WTC11 (cell line): Measurements from ENCODE around the gene BNC2. TPM values are rescaled to one million over a fixed set of nuclear protein-coding genes. Genes with fewer than 3 reads are reported as not detected.

Source experiments
- ATAC-seq: fragments of 200-7000 bp; cut with Tn5 transposase; 2 replicates; pipeline ENCODE4 v1.10.0; 2021; ENCODE audit warnings: mild to moderate bottlenecking, moderate library complexity
- CTCF ChIA-PET: fragments of 300-600 bp; sonication (Branson Sonifier 250); formaldehyde crosslinking; loops from one replicate; lab custom pipeline; 2021; ENCODE audit warnings: antibody characterized with exemption; lab: Charles Lee
- POLR2A ChIA-PET: fragments of 350-600 bp; sonication (Branson Sonifier 250); formaldehyde crosslinking; loops from one replicate; lab custom pipeline; 2021; ENCODE audit warnings: antibody characterized with exemption; lab: Charles Lee
- DNase-seq: peaks from one replicate; pipeline ENCODE4 v3.0.0; 2021; ENCODE audit warnings: low spot score
- H3K27ac Mint-ChIP-seq: 2 replicates; pipeline ENCODE4 v1.8.0; 2021; ENCODE audit warnings: mixed read lengths
- H3K27me3 Mint-ChIP-seq: 2 replicates; pipeline ENCODE4 v1.8.0; 2021; ENCODE audit warnings: low read depth, mild to moderate bottlenecking, moderate library complexity, mixed read lengths
- H3K36me3 Mint-ChIP-seq: 2 replicates; pipeline ENCODE4 v1.8.0; 2021; ENCODE audit warnings: mixed read lengths
- H3K4me1 Mint-ChIP-seq: 2 replicates; pipeline ENCODE4 v1.8.0; 2022; ENCODE audit warnings: mixed read lengths
- H3K4me3 Mint-ChIP-seq: 2 replicates; pipeline ENCODE4 v1.8.0; 2021; ENCODE audit warnings: mild to moderate bottlenecking, moderate library complexity, mixed read lengths
- H3K9me3 Mint-ChIP-seq: 2 replicates; pipeline ENCODE4 v1.8.0; 2021; ENCODE audit warnings: mixed read lengths
- ESRRA ChIP-seq: sonication (generic); formaldehyde crosslinking; IDR thresholded peaks from 2 replicates; pipeline ENCODE4 v1.8.1; 2022; ENCODE audit warnings: mild to moderate bottlenecking, missing genetic modification reagents, borderline replicate concordance
- MYBL2 ChIP-seq: sonication (generic); formaldehyde crosslinking; IDR thresholded peaks from 2 replicates; pipeline ENCODE4 v1.8.1; 2023; ENCODE audit warnings: mild to moderate bottlenecking, moderate library complexity, missing genetic modification reagents
- NR3C1 ChIP-seq: sonication (generic); formaldehyde crosslinking; conservative IDR thresholded peaks from 2 replicates; pipeline ENCODE4 v1.8.1; 2023; ENCODE audit warnings: low read depth, mild to moderate bottlenecking, missing genetic modification reagents
- RORB ChIP-seq: fragments of 250-450 bp; sonication (Bioruptor Pico); IDR thresholded peaks from 2 replicates; pipeline ENCODE4 v1.9.0; 2021; ENCODE audit warnings: mild to moderate bottlenecking
- SOX15 ChIP-seq: fragments of 250-450 bp; sonication (Bioruptor Pico); IDR thresholded peaks from 2 replicates; pipeline ENCODE4 v1.9.0; 2021; ENCODE audit warnings: mild to moderate bottlenecking
- SP1 ChIP-seq: sonication (generic); formaldehyde crosslinking; conservative IDR thresholded peaks from 2 replicates; pipeline ENCODE4 v1.8.1; 2022; ENCODE audit warnings: missing genetic modification reagents
- TP53 ChIP-seq: sonication (generic); formaldehyde crosslinking; IDR thresholded peaks from 2 replicates; pipeline ENCODE4 v1.8.1; 2023; ENCODE audit warnings: mild to moderate bottlenecking, missing genetic modification reagents
- ZNF232 ChIP-seq: sonication (generic); formaldehyde crosslinking; IDR thresholded peaks from 2 replicates; pipeline ENCODE4 v1.8.0; 2022; ENCODE audit warnings: mild to moderate bottlenecking, missing genetic modification reagents
- ZNF416 ChIP-seq: fragments of 250-450 bp; sonication (Bioruptor Pico); IDR thresholded peaks from 2 replicates; pipeline ENCODE4 v1.9.0; 2021; ENCODE audit warnings: mild to moderate bottlenecking, inconsistent platforms
- ZNF423 ChIP-seq: fragments of 250-450 bp; sonication (Bioruptor Pico); IDR thresholded peaks from 2 replicates; pipeline ENCODE4 v2.1.2; 2022; ENCODE audit warnings: mild to moderate bottlenecking, moderate library complexity
- total RNA-seq: library from RNA; stranded (reverse); gene quantifications from 3 replicates; pipeline ENCODE4 v1.2.3, GENCODE V29; 2021
- TF ChIP-seq, protein P1 (sequence below): fragments of 250-450 bp; sonication (Bioruptor Pico); IDR thresholded peaks from 2 replicates; pipeline ENCODE4 v1.9.0; 2021; ENCODE audit warnings: mild to moderate bottlenecking
- TF ChIP-seq, protein P2 (sequence below): sonication (generic); formaldehyde crosslinking; IDR thresholded peaks from 2 replicates; pipeline ENCODE4 v1.8.1; 2022; ENCODE audit warnings: missing genetic modification reagents, borderline replicate concordance
- TF ChIP-seq, protein P3 (sequence below): sonication (generic); formaldehyde crosslinking; IDR thresholded peaks from 2 replicates; pipeline ENCODE4 v1.8.0; 2022; ENCODE audit warnings: mild to moderate bottlenecking, missing genetic modification reagents
- TF ChIP-seq, protein P4 (sequence below): sonication (generic); formaldehyde crosslinking; IDR thresholded peaks from 2 replicates; pipeline ENCODE4 v1.8.1; 2023; ENCODE audit warnings: mild to moderate bottlenecking, missing genetic modification reagents, moderate library complexity
- TF ChIP-seq, protein P5 (sequence below): fragments of 250-450 bp; sonication (Bioruptor Pico); IDR thresholded peaks from 2 replicates; pipeline ENCODE4 v1.9.0; 2021; ENCODE audit warnings: moderate library complexity, mild to moderate bottlenecking, inconsistent platforms, borderline replicate concordance
- TF ChIP-seq, protein P6 (sequence below): sonication (generic); formaldehyde crosslinking; IDR thresholded peaks from 2 replicates; pipeline ENCODE4 v1.8.1; 2023; ENCODE audit warnings: mild to moderate bottlenecking, missing genetic modification reagents, borderline replicate concordance
- TF ChIP-seq, protein P7 (sequence below): sonication (generic); formaldehyde crosslinking; IDR thresholded peaks from 2 replicates; pipeline ENCODE4 v1.8.1; 2022; ENCODE audit warnings: mild to moderate bottlenecking, moderate library complexity, missing genetic modification reagents

BNC2 gene
- total RNA-seq, 1 experiment from 2014 or later = 33.3 TPM

DNA sequence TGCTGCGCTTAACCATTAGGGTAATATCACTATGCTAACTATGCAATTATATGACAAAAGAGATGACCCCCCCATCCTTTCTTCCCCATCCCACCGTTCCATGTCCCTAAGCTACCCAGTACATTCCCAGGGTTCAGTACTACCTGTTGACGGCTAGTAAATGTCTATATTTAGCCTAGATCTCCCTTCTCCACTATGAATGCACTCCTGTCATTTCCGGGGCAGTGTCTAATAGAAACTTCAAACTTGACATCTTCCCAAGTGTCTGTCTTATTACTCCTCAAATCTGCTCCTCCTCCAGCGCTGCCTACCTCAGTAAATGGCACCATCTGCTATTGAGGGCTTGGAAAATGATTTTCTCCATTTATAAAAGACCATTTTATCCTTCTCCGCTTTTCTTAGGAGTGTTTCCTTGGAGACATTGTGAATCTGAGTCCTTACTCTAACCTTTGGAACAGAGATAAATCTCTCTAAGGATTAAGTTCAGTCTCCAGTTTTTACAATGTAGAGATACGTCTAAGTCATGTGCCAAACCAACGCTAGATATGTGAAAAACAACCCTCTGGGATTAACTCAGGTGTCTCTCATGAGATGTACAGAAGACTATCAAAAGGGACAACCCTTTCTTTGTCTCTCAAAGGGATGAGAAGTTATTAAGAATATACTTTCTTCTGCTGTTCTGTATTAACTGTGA lies 114.9 kb downstream of the BNC2 start:
- ChIA-PET POLR2A (no interaction called here), CTCF (no interaction called here)
- Mint-ChIP-seq H3K36me3 (no peaks in the 10 kb centered on the region), H3K4me3 (no peak overlapping the region), H3K27me3 (no peaks in the 10 kb centered on the region), H3K4me1 (peaks cover 19% of the 10 kb centered on the region), H3K9me3 (no peaks in the 10 kb centered on the region), H3K27ac (no peak overlapping the region)
- TF ChIP-seq, protein P1, sequence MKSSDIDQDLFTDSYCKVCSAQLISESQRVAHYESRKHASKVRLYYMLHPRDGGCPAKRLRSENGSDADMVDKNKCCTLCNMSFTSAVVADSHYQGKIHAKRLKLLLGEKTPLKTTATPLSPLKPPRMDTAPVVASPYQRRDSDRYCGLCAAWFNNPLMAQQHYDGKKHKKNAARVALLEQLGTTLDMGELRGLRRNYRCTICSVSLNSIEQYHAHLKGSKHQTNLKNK (CRISPR knock-in tag) = no peak
- TF ChIP-seq, protein P2, sequence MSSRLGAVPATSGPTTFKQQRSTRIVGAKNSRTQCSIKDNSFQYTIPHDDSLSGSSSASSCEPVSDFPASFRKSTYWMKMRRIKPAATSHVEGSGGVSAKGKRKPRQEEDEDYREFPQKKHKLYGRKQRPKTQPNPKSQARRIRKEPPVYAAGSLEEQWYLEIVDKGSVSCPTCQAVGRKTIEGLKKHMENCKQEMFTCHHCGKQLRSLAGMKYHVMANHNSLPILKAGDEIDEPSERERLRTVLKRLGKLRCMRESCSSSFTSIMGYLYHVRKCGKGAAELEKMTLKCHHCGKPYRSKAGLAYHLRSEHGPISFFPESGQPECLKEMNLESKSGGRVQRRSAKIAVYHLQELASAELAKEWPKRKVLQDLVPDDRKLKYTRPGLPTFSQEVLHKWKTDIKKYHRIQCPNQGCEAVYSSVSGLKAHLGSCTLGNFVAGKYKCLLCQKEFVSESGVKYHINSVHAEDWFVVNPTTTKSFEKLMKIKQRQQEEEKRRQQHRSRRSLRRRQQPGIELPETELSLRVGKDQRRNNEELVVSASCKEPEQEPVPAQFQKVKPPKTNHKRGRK (CRISPR knock-in tag) = no peak
- no peak for ATAC-seq
- DNase-seq = no peak

DNA sequence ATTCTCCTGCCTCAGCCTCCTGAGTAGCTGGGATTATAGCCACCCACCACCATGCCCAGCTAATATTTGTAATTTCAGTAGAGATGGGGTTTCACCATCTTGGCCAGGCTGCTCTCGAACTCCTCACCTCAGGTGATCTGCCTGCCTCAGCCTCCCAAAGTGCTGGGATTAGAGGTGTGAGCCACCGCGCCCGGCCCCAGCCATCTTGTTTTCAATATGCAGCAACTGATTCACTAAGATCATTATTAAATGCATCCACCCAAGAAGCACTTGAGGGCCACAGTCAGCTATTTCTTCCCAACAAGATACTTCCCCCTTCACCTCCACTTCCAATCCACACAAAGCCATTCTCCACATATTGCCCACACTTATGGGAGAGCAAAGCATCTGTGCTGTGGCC lies 115.8 kb downstream of the BNC2 start:
- Mint-ChIP-seq H3K27ac (peak overlapping the region; percentile 2), H3K27me3 (no peaks in the 10 kb centered on the region), H3K4me3 (no peak overlapping the region), H3K9me3 (no peaks in the 10 kb centered on the region), H3K4me1 (peaks cover 23% of the 10 kb centered on the region), H3K36me3 (no peaks in the 10 kb centered on the region)
- CTCF ChIA-PET = no interaction called here
- DNase-seq (no peak), ATAC-seq (no peak)
- POLR2A ChIA-PET = no interaction called here
- no peak for TF ChIP-seq SP1
- TF ChIP-seq SOX15 = no peak
- TF ChIP-seq ESRRA (CRISPR knock-in tag) = no peak
- TF ChIP-seq ZNF232 (CRISPR knock-in tag) = no peak
- no peak for TF ChIP-seq TP53 (CRISPR knock-in tag)
- TF ChIP-seq, protein P3, sequence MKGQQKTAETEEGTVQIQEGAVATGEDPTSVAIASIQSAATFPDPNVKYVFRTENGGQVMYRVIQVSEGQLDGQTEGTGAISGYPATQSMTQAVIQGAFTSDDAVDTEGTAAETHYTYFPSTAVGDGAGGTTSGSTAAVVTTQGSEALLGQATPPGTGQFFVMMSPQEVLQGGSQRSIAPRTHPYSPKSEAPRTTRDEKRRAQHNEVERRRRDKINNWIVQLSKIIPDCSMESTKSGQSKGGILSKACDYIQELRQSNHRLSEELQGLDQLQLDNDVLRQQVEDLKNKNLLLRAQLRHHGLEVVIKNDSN (CRISPR knock-in tag) = no peak
- no peak for TF ChIP-seq NR3C1 (CRISPR knock-in tag)
- TF ChIP-seq RORB (CRISPR knock-in tag) = no peak
- no peak for TF ChIP-seq ZNF423

DNA sequence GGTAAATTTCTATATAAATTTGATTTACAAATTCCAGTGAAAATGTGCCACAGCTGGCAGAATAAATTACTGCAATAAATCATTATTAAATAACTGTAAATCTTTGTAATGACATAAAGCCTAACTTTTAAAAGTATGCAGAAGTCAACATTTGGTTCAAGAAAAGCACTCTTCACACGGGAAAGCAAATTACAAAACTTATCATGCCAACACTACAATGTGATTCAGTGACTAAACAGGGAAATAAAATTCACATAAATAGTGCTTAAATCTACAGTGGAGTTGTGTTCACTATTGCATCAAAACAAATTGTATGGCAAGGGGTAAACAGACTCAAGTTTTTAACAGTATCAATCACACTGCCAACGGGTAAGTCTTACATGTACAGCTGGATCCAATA lies 117.2 kb downstream of the BNC2 start:
- H3K36me3 Mint-ChIP-seq = no peaks in the 10 kb centered on the region
- TF ChIP-seq, protein P4, sequence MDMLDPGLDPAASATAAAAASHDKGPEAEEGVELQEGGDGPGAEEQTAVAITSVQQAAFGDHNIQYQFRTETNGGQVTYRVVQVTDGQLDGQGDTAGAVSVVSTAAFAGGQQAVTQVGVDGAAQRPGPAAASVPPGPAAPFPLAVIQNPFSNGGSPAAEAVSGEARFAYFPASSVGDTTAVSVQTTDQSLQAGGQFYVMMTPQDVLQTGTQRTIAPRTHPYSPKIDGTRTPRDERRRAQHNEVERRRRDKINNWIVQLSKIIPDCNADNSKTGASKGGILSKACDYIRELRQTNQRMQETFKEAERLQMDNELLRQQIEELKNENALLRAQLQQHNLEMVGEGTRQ = no peak
- TF ChIP-seq, protein P5, sequence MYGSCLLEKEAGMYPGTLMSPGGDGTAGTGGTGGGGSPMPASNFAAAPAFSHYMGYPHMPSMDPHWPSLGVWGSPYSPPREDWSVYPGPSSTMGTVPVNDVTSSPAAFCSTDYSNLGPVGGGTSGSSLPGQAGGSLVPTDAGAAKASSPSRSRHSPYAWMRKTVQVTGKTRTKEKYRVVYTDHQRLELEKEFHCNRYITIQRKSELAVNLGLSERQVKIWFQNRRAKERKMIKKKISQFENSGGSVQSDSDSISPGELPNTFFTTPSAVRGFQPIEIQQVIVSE = no peak
- TF ChIP-seq MYBL2 (no peak), ZNF416 (CRISPR knock-in tag) (no peak)
- TF ChIP-seq, protein P6, sequence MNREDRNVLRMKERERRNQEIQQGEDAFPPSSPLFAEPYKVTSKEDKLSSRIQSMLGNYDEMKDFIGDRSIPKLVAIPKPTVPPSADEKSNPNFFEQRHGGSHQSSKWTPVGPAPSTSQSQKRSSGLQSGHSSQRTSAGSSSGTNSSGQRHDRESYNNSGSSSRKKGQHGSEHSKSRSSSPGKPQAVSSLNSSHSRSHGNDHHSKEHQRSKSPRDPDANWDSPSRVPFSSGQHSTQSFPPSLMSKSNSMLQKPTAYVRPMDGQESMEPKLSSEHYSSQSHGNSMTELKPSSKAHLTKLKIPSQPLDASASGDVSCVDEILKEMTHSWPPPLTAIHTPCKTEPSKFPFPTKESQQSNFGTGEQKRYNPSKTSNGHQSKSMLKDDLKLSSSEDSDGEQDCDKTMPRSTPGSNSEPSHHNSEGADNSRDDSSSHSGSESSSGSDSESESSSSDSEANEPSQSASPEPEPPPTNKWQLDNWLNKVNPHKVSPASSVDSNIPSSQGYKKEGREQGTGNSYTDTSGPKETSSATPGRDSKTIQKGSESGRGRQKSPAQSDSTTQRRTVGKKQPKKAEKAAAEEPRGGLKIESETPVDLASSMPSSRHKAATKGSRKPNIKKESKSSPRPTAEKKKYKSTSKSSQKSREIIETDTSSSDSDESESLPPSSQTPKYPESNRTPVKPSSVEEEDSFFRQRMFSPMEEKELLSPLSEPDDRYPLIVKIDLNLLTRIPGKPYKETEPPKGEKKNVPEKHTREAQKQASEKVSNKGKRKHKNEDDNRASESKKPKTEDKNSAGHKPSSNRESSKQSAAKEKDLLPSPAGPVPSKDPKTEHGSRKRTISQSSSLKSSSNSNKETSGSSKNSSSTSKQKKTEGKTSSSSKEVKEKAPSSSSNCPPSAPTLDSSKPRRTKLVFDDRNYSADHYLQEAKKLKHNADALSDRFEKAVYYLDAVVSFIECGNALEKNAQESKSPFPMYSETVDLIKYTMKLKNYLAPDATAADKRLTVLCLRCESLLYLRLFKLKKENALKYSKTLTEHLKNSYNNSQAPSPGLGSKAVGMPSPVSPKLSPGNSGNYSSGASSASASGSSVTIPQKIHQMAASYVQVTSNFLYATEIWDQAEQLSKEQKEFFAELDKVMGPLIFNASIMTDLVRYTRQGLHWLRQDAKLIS (CRISPR knock-in tag) = no peak
- TF ChIP-seq, protein P7, sequence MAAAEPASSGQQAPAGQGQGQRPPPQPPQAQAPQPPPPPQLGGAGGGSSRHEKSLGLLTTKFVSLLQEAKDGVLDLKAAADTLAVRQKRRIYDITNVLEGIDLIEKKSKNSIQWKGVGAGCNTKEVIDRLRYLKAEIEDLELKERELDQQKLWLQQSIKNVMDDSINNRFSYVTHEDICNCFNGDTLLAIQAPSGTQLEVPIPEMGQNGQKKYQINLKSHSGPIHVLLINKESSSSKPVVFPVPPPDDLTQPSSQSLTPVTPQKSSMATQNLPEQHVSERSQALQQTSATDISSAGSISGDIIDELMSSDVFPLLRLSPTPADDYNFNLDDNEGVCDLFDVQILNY (CRISPR knock-in tag) = no peak
- TF ChIP-seq, all 79 proteins: peak for 0
- no peak overlapping the region for H3K4me3 Mint-ChIP-seq
- ChIA-PET POLR2A (no interaction called here), CTCF (no interaction called here)
- no peak for ATAC-seq
- H3K27ac Mint-ChIP-seq = no peak overlapping the region
- no peak for DNase-seq
- H3K9me3 Mint-ChIP-seq = no peaks in the 10 kb centered on the region
- H3K4me1 Mint-ChIP-seq = peaks cover 33% of the 10 kb centered on the region
- no peaks in the 10 kb centered on the region for H3K27me3 Mint-ChIP-seq
